Kidney capillary endothelial cell (primary cell): ENCODE data around the gene DISP3.

Experiments
- DNase-seq: peaks from one replicate; pipeline ENCODE4 v3.0.0-alpha.2; 2018; ENCODE audit warnings: low spot score

Gene DISP3

GRCh38 chr1:11478571-11479374 is at the start of gene DISP3:
DISP3 (plus strand) TSS chr1:11479155; CDS start chr1:11500993, 21,838 bp downstream.
- peak; percentile 56 for DNase-seq

- no peak for DNase-seq
Measured at GRCh38 chr1:11429226-11429625, 49.7 kb upstream of the DISP3 start.

GRCh38 chr1:11429935-11430334 is 49.0 kb upstream of the DISP3 start:
- DNase-seq: no peak

GRCh38 chr1:11431941-11432507 is 46.9 kb upstream of the DISP3 start:
- no peak for DNase-seq

- DNase-seq: no peak
Measured at GRCh38 chr1:11432526-11432925, 46.4 kb upstream of the DISP3 start.

GRCh38 chr1:11434501-11434900 is 44.5 kb upstream of the DISP3 start:
- no peak for DNase-seq

GRCh38 chr1:11434926-11435325 is 44.0 kb upstream of the DISP3 start:
- no peak for DNase-seq

GRCh38 chr1:11438996-11439395 is 40.0 kb upstream of the DISP3 start:
- no peak for DNase-seq

GRCh38 chr1:11441211-11441952 is 37.6 kb upstream of the DISP3 start:
- no peak for DNase-seq

- DNase-seq: no peak
Measured at GRCh38 chr1:11443043-11443442, 35.9 kb upstream of the DISP3 start.

GRCh38 chr1:11443961-11444658 is 34.8 kb upstream of the DISP3 start:
- DNase-seq: no peak

- no peak for DNase-seq
Measured at GRCh38 chr1:11444907-11445306, 34.0 kb upstream of the DISP3 start.

GRCh38 chr1:11447903-11448302 is 31.1 kb upstream of the DISP3 start:
- DNase-seq: no peak

- no peak for DNase-seq
Measured at GRCh38 chr1:11448373-11449099, 30.4 kb upstream of the DISP3 start.

- DNase-seq: no peak
Measured at GRCh38 chr1:11449100-11449403, 29.9 kb upstream of the DISP3 start.

- no peak for DNase-seq
Measured at GRCh38 chr1:11450310-11450709, 28.6 kb upstream of the DISP3 start.

GRCh38 chr1:11453742-11454491 is 25.0 kb upstream of the DISP3 start:
- no peak for DNase-seq

- DNase-seq: no peak
Measured at GRCh38 chr1:11455967-11456570, 22.9 kb upstream of the DISP3 start.

GRCh38 chr1:11456965-11457364 is 22.0 kb upstream of the DISP3 start:
- no peak for DNase-seq

GRCh38 chr1:11458811-11459275 is 20.1 kb upstream of the DISP3 start:
- DNase-seq: peak; percentile 61
